ENCODE measurements around the gene RORC.
A peak's percentile ranks its signal among the peaks of the same experiment; 100 is the strongest.

RORC gene

GRCh38 chr1:151849126-151849525, 17.5 kb upstream of the RORC start:
- no peak for DNase-seq

GRCh38 chr1:151847867-151848596, 16.4 kb upstream of the RORC start:
- no peak for DNase-seq

DNA sequence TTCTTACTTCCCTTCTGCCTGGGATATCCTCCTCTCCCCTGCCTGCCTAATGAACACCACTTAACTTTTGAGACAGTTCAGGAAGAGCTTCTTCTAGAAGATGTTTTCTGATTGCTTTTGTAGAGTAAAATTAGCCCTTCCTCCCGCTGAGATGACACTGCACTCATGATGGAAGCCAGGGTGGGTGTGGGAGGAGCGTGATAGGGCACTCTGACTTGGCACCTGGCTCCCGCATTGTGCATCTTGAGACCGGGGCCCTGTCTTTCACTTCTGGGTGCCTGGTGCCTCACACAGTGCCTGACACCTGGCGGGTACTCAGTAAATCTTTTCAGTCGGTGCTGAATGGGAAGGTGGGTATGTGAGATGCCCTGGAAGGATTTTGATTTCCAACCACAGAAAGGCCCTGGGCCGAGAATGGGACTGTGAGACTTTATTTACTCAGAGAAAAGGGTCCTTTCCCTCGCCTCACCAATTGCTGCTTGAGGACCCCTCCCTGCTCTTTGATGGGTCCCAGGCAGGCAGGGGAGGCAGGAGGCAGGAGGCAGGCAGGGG, 15.2 kb upstream of the RORC start:
- no peak for DNase-seq

DNA sequence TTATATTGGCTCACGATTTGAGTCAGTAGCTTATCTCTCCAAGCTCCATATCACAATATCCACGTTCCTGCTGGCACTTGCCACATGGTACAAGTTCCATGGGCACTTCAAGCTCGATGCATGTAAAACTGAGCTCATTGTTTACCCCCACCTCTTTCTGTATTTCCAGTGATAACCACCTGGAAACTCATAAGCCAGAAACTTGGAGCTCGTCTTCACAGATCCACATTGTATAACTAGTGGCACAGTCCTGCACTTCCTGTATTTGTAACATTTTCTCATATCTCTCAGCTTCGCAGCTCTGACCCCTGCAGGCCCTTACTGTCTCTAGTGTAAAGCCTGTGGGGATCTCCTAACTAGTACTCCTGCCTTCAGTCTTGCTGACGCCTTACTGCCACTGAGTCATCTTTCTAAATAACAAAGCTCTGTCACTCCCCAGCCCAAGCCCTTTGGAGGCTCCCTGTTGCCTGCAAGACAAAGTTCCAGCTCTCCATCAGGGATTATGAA, 14.5 kb upstream of the RORC start:
- DNase-seq = no peak

DNA sequence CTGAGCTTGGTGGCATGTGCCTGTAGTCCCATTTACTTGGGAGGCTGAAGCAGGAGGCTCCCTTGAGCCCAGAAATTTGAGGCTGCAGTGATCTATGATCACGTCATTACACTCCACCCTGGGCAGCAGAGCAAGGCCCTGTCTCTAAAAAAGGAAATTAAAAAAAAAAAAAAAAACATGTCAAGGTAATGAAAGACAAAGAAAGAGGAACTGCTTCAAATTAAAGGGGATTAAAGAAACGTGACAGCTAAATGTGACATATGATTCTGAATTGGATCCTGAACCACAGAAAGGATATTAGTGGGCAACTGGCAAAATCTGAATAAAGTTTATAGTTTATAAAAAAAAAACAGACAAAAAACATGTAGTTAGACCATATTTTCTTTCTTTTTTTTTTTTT, 11.8 kb upstream of the RORC start:
- no peak for DNase-seq

GRCh38 chr1:151841141-151841540, 9.5 kb upstream of the RORC start:
- DNase-seq = peak in 6 of 56 donors; percentile 5 to 27 (median 10)

- no peak for DNase-seq
Measured at GRCh38 chr1:151840421-151840820, 8.8 kb upstream of the RORC start.

DNA sequence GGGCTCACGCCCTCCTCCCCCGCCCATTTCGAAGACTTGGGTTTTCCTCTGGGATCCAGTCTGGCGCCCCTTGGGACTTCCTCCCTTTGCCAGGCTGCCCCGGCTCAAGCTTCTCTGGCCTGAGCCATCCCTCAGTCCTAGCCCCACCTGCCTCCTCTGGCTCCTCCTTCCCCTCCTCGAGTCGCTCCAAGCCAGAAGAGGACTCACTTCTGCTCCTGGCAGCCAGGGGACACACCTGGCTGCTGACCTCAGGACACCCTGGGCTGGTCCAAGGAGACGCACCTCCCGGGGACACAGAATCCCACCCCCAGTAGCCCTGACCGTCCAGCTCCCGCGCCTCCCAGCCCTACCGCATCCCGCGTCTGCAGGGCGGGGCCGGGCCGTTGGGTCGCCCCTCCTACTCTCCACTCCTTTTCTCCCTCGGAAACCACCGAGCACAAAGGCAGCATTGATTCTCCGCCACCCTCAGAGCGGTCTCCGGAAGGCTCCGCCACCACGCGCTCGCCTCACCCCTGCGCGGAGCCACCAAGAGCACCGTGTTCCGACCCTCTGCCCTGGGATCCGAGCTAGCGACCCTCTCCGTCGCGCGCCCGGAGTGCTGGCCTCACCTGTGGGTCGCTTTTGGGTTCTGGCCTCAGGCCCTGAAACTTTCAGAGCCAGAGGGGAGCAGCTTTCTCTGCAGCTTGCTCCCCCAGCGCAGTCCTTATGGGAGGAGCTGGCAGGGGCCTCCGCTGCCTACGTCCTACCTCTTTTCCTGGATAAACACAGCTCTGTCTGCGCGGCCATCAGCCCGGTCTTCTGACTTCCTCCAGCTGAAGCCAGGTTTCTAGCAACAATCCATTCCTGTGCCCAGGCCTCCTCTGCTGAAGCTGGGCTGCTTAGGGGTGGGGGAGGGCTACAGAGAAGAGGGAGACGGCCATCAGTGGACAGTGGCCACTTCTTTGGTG, 8.1 kb upstream of the RORC start, which contains the start of gene C2CD4D:
C2CD4D (minus strand) TSS at position 364 of the 947 bp plus-strand sequence. CDS start 831 bp downstream, outside the sequence.
- peak in 55 of 56 donors; percentile 12 to 90 (median 72) for DNase-seq

DNA sequence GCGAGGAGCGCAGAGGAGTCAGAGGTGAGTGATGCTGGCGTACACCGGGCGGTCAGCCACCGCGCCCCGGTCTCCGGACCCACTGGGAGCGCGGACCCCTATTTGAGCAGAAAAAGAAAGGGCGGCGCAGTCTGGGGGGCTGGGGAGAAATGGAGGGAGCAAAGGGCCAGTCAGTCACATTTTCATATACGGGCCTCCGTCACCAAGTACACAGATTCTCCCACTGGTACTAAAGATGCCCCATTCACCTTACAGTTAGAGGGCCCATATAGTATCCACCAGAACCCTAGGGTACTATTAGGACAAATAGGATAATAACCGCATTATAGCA, 7.4 kb upstream of the RORC start:
- peak in 1 of 56 donors; percentile 33 for DNase-seq

DNA sequence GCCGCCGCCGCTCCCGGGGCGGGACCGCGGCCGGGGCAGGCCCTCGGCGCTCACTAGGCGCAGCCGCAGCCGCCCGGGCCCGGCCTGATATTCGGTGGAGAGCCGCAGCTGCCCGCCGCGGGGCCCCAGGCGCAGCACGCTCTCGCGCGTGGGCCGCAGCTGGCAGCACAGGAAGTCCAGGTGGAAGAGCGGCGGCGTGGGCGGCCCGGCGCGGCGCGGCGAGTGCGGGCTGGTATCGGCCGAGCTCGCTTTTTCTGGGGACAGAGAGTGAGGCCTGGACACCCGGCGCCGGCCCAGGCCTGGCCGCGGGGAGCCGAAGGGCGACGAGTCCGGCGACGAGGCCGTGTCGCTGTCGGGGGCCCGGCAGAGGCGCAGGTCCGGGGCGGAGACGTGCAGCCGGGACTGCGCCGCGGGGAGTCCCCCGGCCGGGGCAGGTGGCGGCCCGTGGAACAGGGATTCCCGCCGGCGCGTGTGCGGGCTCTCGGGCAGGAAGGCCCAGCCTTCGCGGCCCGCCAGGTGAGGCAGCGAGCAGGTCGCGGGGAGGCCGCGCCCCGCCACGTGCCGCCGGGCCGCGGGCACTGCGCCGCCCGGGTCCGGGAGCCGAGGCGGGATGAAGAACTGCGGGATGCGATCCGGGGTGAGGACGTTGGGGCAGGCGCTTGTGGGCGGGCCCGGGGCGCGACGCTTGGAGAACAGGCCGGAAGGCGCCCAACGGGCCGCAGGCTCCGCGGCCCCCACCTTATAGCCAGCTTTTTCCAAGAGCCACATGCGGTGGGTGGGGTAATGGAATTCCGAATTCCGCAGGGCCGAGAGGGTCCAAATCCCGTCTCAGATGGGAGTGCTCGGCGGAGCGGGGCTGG, 6.8 kb upstream of the RORC start:
- DNase-seq = peak in 1 of 56 donors; percentile 16

GRCh38 chr1:151837884-151838221, 6.3 kb upstream of the RORC start:
- no peak for DNase-seq

GRCh38 chr1:151837197-151837596, 5.6 kb upstream of the RORC start:
- no peak for DNase-seq

- no peak for DNase-seq
Measured at GRCh38 chr1:151835596-151835995, 4.0 kb upstream of the RORC start.

DNA sequence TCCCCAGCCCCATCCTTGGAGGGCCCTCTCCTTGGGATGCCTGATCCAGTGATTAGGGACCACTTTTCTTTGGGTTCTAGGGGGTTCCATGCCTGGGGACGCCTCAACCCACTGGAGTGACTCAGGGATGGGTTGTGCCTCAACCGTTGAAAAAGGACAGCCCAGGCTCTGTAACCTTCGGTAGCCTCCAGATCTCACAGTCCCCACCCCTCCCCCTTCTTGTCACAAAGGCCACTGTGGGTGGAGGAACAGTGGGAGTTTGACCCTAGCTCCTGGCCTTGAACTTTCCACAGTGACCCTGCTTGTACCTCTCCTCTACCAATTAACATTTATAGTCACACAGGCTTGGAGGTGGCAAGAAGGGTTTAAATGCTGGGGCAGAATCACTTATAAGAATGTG, 2.6 kb upstream of the RORC start:
- no peak for DNase-seq

GRCh38 chr1:151833172-151833900, 1.7 kb upstream of the RORC start:
- DNase-seq = peak in 1 of 56 donors; percentile 32

DNA sequence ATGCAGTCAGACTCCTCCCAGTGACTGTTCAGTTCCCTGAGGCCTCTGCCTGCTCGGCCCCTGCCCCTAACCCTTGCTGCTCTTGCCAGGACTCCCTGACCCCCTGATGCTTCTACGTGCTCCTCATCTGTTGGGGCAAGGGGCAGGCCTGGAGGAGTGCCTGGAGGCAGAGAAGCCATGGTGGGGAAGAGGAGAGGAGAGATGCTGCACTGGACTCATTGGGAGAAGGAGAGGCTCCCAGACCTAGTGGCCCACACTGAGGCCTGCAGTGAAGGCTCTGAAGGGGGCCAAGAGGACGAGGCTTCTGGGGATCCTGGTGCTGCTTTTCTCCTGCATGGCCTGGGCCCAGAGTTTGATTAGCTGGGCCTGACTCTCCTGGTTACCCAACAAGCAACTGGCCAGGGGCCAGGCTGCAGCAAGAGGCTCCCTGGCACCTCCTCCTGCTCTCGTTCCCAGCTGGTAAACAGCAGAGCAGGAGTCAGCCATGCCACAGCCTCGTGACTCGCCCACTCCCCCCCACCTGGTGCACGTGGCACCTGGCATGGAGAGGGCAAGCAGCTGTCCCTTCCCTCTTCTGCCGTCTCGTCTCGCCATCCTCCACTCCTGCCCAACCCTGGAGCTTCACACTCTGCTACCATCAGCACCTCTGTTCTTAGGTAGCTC, 847 bp upstream of the RORC start:
- DNase-seq = peak in 30 of 56 donors; percentile 4 to 67 (median 26)

GRCh38 chr1:151831256-151831591, 378 bp downstream of the RORC start:
- DNase-seq = no peak

- DNase-seq = no peak
Measured at GRCh38 chr1:151830055-151830454, 1.5 kb downstream of the RORC start.

DNA sequence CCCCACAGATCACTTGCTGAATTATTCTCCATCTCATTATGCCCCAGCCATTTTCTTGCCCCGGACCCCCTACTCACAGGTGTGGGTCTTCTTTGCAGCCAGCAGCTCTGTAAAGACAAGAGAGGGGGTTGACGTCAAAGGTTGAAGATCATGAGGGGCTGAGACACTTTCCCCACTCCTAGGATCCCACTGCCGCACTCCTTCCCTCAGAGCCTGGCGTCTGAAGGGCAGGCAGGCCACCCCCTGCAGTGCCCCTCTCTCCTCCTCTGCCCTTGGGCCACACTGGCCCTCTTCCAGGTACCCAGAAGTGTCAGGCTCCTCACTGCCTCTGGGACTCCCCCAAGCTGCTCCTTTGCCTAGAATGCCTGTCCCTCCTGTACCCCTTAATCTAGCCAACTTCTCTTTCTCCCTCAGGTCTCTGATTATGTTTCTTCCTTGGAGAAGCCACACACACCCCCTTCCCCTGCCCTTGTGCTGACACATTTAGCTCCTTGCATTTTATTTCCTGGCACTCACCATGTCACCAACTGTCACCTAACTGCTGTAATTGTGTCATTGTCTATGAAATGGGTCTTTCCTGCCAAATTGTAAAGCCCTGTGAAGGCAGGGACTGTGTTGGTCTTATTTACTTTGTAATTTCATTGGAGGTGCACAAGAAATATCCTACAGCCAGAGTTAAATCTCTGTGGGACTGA, 2.1 kb downstream of the RORC start:
- DNase-seq = no peak

Data from amygdala (tissue), 56 donors.